Measurements from ENCODE around the gene RPL32.

The RPL32 gene

DNA sequence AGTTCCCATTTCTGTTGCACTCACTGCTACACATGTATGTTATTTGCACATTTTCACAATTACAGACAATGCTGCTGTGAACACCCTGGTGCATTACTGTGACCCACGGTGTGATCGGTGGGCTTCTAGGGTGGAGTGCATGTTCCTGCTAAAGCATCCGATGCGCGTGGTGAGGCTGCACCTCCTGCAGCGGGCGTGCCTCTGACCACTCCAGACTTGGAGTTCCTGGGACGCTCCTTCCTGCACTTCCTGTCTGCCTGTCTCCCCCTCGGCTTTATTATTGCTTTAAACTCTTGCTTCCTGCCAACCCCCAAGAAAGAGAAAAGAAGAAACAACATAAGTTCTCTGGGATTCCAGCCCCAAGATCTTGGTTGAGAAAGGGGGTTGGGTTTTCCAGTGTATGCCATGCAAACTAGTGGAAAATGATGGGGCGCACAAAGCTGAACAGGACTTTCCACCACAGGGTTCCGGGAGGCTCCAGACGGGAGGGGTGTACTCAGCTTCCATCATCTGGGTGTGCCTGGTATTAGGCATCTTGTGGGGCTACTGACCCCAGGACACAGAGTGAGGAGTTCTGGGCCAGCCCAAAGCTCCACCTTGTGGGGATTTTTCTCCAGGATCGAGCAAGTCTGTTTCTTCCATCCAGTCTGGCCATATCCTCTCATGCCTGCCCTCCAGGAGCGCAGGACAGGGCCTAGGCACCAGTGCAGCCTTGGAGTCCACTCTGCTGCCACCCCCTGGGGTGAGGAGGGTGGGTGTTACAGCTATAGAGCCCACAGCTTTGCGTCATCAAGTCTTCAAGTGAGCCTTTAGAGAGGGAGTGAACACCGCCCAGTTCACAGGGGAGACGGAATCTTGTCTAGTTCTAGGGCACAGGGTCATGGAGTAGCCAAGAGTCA, 11.2 kb downstream of the RPL32 start:
- no peak overlapping the region for H3K4me3 ChIP-seq (ENCODE audit: low read length)
- no peak for DNase-seq (ENCODE audit: low read depth)
- TF ChIP-seq, protein P1, sequence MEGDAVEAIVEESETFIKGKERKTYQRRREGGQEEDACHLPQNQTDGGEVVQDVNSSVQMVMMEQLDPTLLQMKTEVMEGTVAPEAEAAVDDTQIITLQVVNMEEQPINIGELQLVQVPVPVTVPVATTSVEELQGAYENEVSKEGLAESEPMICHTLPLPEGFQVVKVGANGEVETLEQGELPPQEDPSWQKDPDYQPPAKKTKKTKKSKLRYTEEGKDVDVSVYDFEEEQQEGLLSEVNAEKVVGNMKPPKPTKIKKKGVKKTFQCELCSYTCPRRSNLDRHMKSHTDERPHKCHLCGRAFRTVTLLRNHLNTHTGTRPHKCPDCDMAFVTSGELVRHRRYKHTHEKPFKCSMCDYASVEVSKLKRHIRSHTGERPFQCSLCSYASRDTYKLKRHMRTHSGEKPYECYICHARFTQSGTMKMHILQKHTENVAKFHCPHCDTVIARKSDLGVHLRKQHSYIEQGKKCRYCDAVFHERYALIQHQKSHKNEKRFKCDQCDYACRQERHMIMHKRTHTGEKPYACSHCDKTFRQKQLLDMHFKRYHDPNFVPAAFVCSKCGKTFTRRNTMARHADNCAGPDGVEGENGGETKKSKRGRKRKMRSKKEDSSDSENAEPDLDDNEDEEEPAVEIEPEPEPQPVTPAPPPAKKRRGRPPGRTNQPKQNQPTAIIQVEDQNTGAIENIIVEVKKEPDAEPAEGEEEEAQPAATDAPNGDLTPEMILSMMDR (conservative IDR thresholded peaks at IDR 0.05; ENCODE audit: low read length), result no peak

- DNase-seq (ENCODE audit: low read depth), result no peak
- H3K4me3 ChIP-seq (ENCODE audit: low read length), result no peak overlapping the region
- TF ChIP-seq, protein P1 (conservative IDR thresholded peaks at IDR 0.05; ENCODE audit: low read length), result no peak
These were observed 12.0 kb downstream of the RPL32 start for GRCh38 chr3:12829404-12829803.

- DNase-seq (ENCODE audit: low read depth), result no peak
- H3K4me3 ChIP-seq (ENCODE audit: low read length), result no peak overlapping the region
- TF ChIP-seq, protein P1 (conservative IDR thresholded peaks at IDR 0.05; ENCODE audit: low read length), result no peak
These were observed 12.6 kb downstream of the RPL32 start for GRCh38 chr3:12828751-12829150.

GRCh38 chr3:12825156-12825555, 16.2 kb downstream of the RPL32 start:
- no peak overlapping the region for H3K4me3 ChIP-seq (ENCODE audit: low read length)
- TF ChIP-seq, protein P1 (conservative IDR thresholded peaks at IDR 0.05; ENCODE audit: low read length), result no peak
- no peak for DNase-seq (ENCODE audit: low read depth)

DNA sequence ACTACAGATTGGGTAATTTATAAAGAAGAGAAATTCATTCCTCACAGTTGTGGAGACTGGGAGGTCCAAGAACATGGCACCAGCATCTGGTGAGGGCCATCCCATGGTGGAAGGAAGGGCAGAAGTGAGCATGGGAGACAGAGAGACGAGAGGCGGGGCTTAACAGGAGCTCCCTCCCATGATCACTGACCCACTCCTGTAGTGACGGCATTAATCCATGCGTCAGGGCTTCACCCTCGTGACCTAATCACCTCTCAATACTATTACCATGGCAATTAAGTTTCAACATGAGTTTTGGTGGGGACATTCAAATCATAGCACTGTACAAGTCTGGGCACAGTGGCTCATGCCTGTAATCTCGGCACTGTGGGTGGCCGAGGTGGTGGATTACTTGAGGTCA, 17.1 kb downstream of the RPL32 start:
- no peak for DNase-seq (ENCODE audit: low read depth)
- TF ChIP-seq, protein P1 (conservative IDR thresholded peaks at IDR 0.05; ENCODE audit: low read length), result no peak
- no peak overlapping the region for H3K4me3 ChIP-seq (ENCODE audit: low read length)

DNA sequence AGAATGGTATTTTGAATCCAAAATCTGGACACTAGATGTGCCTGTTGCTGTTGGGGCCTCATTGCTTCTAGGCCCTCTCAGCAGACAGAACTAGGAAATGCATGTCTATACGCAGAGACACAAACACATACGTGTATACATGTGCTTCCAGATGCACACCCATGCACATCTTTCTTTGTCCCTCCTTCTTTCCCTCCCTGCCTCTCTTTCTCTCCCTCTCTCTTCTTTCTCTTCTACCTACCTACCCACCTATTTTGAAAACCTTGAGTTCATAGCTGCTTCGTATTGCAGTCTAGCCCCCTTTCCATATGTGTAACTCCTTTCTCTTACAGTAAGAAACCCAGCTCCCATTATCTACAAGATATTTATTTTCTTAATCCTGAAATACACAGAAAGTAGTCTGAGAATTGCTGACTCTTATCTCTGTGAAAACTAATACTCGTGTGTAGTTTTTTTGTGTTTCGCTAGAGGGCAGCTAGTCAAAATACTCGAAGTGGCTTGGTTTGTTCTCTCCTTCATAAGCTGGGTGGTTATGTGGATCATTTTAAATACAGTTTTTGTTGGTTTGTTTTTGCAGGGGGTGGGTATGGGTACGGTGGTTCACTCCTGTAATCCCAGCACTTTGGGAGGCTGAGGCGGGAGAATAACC, 18.5 kb downstream of the RPL32 start:
- TF ChIP-seq, protein P1 (conservative IDR thresholded peaks at IDR 0.05; ENCODE audit: low read length), result peak; percentile 48
- no peak overlapping the region for H3K4me3 ChIP-seq (ENCODE audit: low read length)
- peak; percentile 24 for DNase-seq (ENCODE audit: low read depth)

- TF ChIP-seq, protein P1 (conservative IDR thresholded peaks at IDR 0.05; ENCODE audit: low read length), result no peak
- no peak for DNase-seq (ENCODE audit: low read depth)
- H3K4me3 ChIP-seq (ENCODE audit: low read length), result no peak overlapping the region
These were observed 22.6 kb downstream of the RPL32 start for GRCh38 chr3:12818773-12819172.

Measured in AG10803 (cell line).